ENCODE measurements around the gene HIPK2.

- TF ChIP-seq CTCF (conservative IDR thresholded peaks at IDR 0.05 in 1 of 2, IDR thresholded peaks at IDR 0.05 in 1 of 2; ENCODE audit: extremely low read depth in 1 of 2, insufficient read depth in 1 of 2, low read depth in 1 of 2, low read length in 2 of 2): no peak
- no peak for TF ChIP-seq EZH2 (IDR thresholded peaks at IDR 0.05; ENCODE audit: borderline replicate concordance, low read length)
Observed at GRCh38 chr7:139738101-139738489, 39.7 kb downstream of the HIPK2 start.
